SJCRH30 (cell line): Measurements from ENCODE around the gene ZCCHC17. TPM values are rescaled to one million over a fixed set of nuclear protein-coding genes. Genes with fewer than 3 reads are reported as not detected.

Source experiments
- DNase-seq, 2 experiments: peaks; one replicate each; pipeline ENCODE4 v3.0.0-alpha.2; 2015 to 2020
- H3K27ac ChIP-seq: fragments of 250-450 bp; sonication (Bioruptor Pico); 2 replicates; pipeline ENCODE4 v1.5.1; 2020; ENCODE audit warnings: mild to moderate bottlenecking, moderate library complexity
- H3K27me3 ChIP-seq: fragments of 250-450 bp; sonication (Bioruptor Pico); 2 replicates; pipeline ENCODE4 v1.5.1; 2020; ENCODE audit warnings: mild to moderate bottlenecking, moderate library complexity
- H3K36me3 ChIP-seq: fragments of 250-450 bp; sonication (Bioruptor Pico); 2 replicates; pipeline ENCODE4 v1.5.1; 2020; ENCODE audit warnings: mild to moderate bottlenecking, moderate library complexity
- H3K4me1 ChIP-seq: fragments of 250-450 bp; sonication (Bioruptor Pico); 2 replicates; pipeline ENCODE4 v1.5.1; 2020; ENCODE audit warnings: mild to moderate bottlenecking, moderate library complexity
- H3K4me3 ChIP-seq: fragments of 250-450 bp; sonication (Bioruptor Pico); 2 replicates; pipeline ENCODE4 v1.5.1; 2020; ENCODE audit warnings: mild to moderate bottlenecking, moderate library complexity
- H3K9me3 ChIP-seq: fragments of 250-450 bp; sonication (Bioruptor Pico); replicated peaks from 2 replicates; pipeline ENCODE4 v1.5.1; 2020; ENCODE audit warnings: mild to moderate bottlenecking, moderate library complexity
- total RNA-seq: library from RNA; depleted of rRNA; stranded (reverse); fragments of >200 nt; shearing (Covaris generic); gene quantifications from 2 replicates; pipeline ENCODE4 v1.2.3, GENCODE V29; 2014

Gene ZCCHC17
- total RNA-seq, 1 experiment from 2014 or later = 44.9 TPM

GRCh38 chr1:31289021-31289420 is 7.8 kb upstream of the ZCCHC17 start:
- DNase-seq = no peak
- Histone ChIP-seq H3K27ac (no peak overlapping the region), H3K9me3 (no peaks in the 10 kb centered on the region), H3K27me3 (no peaks in the 10 kb centered on the region), H3K4me3 (no peak overlapping the region), H3K4me1 (no peaks in the 10 kb centered on the region), H3K36me3 (peaks cover 88% of the 10 kb centered on the region)

DNA sequence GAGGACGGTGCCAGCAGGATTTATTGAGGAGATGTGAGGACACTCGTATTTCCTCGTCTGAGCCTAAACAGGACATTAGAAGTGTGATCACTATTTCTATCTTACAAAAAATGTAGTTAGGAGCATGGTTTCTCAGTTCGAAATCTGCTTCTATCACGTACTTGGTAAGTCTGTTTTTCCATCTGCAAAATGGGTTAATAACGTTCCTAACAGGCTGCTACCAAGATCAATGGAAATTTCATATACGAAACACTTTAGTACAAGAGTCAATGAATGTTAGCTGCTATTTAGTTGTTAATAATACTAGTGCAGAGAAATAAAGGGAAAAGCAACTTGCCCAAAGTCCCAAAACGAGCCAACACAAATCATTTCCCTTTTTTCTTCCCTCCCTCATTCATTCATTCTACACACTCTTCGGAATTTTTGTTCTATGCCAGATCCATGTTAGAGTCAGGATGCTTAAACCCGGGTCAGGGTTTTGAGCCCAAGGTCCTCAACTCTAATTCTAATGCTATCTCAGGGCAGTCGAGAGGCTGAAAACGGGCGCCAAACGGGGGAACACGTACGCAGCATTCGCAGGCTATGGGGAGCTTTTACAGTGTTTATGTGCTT is 852 bp upstream of the ZCCHC17 start:
- no peak for DNase-seq
- Histone ChIP-seq H3K4me1 (peaks cover 5% of the 10 kb centered on the region), H3K36me3 (peaks cover 38% of the 10 kb centered on the region), H3K4me3 (peak overlapping the region; percentile 87), H3K9me3 (no peaks in the 10 kb centered on the region), H3K27me3 (no peaks in the 10 kb centered on the region), H3K27ac (peak overlapping the region; percentile 72)

- H3K27me3 ChIP-seq = no peaks in the 10 kb centered on the region
- peaks cover 24% of the 10 kb centered on the region for H3K36me3 ChIP-seq
- H3K9me3 ChIP-seq = no peaks in the 10 kb centered on the region
- DNase-seq = peak in 1 of 2 experiments; percentile 12
- H3K4me1 ChIP-seq = peaks cover 5% of the 10 kb centered on the region
- peak overlapping the region; percentile 47 for H3K27ac ChIP-seq
- H3K4me3 ChIP-seq = peak overlapping the region; percentile 87
Measured at GRCh38 chr1:31297277-31298247, 730 bp downstream of the ZCCHC17 start.

- Histone ChIP-seq H3K4me1 (peaks cover 5% of the 10 kb centered on the region), H3K4me3 (no peak overlapping the region), H3K27me3 (no peaks in the 10 kb centered on the region), H3K27ac (no peak overlapping the region), H3K36me3 (peaks cover 6% of the 10 kb centered on the region; the same call in 1 of the 2 replicates), H3K9me3 (no peaks in the 10 kb centered on the region)
- no peak for DNase-seq
Measured at GRCh38 chr1:31299365-31299764, 2.5 kb downstream of the ZCCHC17 start.

DNA sequence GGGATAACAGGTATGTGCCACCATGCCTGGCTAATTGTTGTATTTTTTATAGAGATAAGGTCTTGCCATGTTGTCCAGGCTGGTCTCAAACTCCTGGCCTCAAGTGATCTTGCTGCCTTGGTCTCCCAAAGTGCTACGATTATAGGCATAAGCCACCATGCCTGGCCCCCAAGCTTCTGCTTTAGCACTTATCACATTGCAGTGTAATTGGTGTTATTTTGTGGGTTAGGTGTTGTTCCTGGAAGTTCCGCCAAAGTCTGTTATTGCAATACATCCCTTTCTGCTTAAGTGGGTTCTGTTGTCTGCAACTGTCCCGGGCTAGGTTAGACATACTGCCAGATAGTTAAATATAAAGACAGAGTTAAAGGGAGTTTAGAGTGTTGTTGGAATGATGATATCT is 3.4 kb downstream of the ZCCHC17 start:
- peaks cover 5% of the 10 kb centered on the region for H3K4me1 ChIP-seq
- no peak overlapping the region for H3K27ac ChIP-seq
- H3K9me3 ChIP-seq = no peaks in the 10 kb centered on the region
- no peak for DNase-seq
- H3K4me3 ChIP-seq = no peak overlapping the region
- no peaks in the 10 kb centered on the region for H3K36me3 ChIP-seq
- H3K27me3 ChIP-seq = no peaks in the 10 kb centered on the region

GRCh38 chr1:31302709-31303441 is 6.0 kb downstream of the ZCCHC17 start:
- Histone ChIP-seq H3K4me3 (no peak overlapping the region), H3K4me1 (no peaks in the 10 kb centered on the region; the same call in 1 of the 2 replicates), H3K27ac (no peak overlapping the region), H3K9me3 (no peaks in the 10 kb centered on the region), H3K36me3 (no peaks in the 10 kb centered on the region), H3K27me3 (no peaks in the 10 kb centered on the region)
- DNase-seq = no peak

- H3K27ac ChIP-seq = no peak overlapping the region
- no peaks in the 10 kb centered on the region for H3K27me3 ChIP-seq
- peaks cover 13% of the 10 kb centered on the region for H3K36me3 ChIP-seq
- no peak for DNase-seq
- H3K4me1 ChIP-seq = no peaks in the 10 kb centered on the region
- H3K9me3 ChIP-seq = no peaks in the 10 kb centered on the region
- no peak overlapping the region for H3K4me3 ChIP-seq
Measured at GRCh38 chr1:31306278-31306677, 9.4 kb downstream of the ZCCHC17 start.

DNA sequence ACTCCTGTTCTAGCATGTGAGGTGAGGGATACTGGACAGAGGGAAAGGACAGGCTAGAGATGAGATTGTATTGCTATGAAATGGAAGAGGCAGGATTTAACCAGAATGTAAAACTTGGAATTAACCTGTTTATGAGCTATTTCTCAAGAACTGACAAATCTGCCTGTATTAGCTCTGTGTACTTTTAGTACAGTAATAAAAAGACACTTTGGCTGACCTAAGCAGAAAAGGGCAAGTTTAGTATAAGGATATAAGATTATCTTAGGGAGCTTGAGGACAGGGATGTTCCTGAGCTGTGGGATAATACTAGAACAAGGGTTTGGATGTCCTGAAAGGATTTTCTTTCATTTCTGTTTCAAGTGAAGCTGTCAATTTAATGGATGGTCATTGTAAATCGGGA is 11.2 kb downstream of the ZCCHC17 start:
- H3K36me3 ChIP-seq = peaks cover 28% of the 10 kb centered on the region
- no peaks in the 10 kb centered on the region for H3K9me3 ChIP-seq
- H3K27ac ChIP-seq = no peak overlapping the region
- no peaks in the 10 kb centered on the region for H3K27me3 ChIP-seq
- no peak for DNase-seq
- H3K4me1 ChIP-seq = no peaks in the 10 kb centered on the region
- no peak overlapping the region for H3K4me3 ChIP-seq

DNA sequence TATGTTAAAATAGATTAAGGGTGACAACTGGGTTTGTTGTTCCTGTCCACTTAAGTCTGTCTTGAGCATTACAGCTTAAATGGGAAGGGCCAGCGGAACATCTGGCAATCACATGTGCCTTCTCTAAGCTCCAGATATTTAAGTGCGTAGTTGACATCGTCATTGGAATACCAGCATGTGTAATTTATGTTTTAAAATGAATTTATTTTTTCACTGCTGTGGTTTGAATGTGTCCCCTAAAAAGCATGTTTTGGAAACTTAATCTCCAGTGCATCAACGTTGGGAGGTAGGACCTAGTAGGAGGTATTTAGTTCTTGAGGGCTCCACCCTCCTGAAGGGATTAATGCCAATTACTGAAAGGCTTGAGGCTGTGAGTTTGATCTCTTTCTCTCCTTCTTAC is 13.4 kb downstream of the ZCCHC17 start:
- H3K9me3 ChIP-seq = no peaks in the 10 kb centered on the region
- no peak for DNase-seq
- H3K36me3 ChIP-seq = peaks cover 41% of the 10 kb centered on the region
- H3K4me3 ChIP-seq = no peak overlapping the region
- H3K27ac ChIP-seq = no peak overlapping the region
- H3K27me3 ChIP-seq = no peaks in the 10 kb centered on the region
- no peaks in the 10 kb centered on the region for H3K4me1 ChIP-seq

DNA sequence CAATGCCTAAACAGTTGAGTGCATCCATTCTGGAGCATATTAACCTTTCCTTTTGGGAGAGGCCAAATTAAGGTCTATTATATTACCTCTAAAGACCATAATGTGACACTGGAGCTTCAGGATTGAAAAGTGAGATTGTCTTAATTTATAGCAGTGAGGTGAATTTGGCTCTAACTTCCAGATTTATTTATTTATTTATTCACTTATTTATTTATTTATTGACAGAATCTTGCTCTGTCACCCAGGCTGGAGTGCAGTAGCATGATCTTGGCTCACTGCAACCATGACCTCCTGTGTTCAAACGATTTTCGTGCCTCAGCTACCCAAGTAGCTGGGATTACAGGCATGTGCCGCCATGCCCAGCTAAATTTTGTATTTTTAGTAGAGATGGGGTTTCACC is 19.1 kb downstream of the ZCCHC17 start:
- no peak overlapping the region for H3K4me3 ChIP-seq
- H3K4me1 ChIP-seq = no peaks in the 10 kb centered on the region
- no peak for DNase-seq
- no peaks in the 10 kb centered on the region for H3K27me3 ChIP-seq
- no peaks in the 10 kb centered on the region for H3K9me3 ChIP-seq
- peaks cover 64% of the 10 kb centered on the region for H3K36me3 ChIP-seq
- H3K27ac ChIP-seq = no peak overlapping the region

DNA sequence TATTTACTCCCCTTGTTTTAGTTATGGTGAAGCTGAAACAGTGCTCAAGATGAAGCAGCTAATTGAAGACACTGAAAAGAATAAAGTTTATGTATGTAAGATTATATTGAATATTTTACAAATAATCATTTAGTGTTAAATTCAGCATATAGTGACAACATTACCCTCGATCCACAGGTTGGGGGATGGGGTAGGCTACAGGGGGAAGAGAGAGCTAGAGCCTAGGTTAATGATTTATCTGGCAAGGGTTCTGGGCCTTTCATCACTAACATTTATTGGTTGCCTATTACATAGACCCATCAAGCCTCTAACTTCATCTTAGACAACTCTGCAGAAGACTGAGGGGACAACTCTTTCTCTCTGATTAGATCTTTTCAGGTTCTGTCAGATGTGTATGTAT is 21.3 kb downstream of the ZCCHC17 start:
- Histone ChIP-seq H3K4me1 (no peaks in the 10 kb centered on the region), H3K36me3 (peaks cover 47% of the 10 kb centered on the region), H3K27me3 (no peaks in the 10 kb centered on the region), H3K27ac (no peak overlapping the region), H3K9me3 (no peaks in the 10 kb centered on the region), H3K4me3 (no peak overlapping the region)
- DNase-seq = no peak

DNA sequence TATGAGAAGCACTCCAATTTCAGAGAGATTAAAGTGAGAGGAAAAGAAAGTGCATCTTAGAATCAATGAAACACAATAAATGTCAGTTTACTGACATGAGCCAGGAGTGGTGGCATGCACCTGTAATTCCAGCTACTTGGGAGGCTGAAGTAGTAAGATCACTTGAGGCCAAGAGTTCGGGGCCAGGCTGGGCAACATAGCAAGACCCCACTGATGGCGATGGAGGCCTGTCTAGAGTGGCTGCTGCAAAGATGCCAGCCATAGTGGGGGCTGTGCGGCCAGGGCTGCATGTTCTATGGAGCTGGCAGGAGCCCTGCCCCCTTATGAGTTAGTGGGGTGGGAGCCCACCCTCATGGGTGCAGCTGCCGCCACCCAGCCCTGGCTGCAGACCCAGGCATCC is 27.3 kb downstream of the ZCCHC17 start:
- H3K4me1 ChIP-seq = no peaks in the 10 kb centered on the region
- H3K27ac ChIP-seq = no peak overlapping the region
- no peaks in the 10 kb centered on the region for H3K27me3 ChIP-seq
- no peak overlapping the region for H3K4me3 ChIP-seq
- DNase-seq = no peak
- H3K36me3 ChIP-seq = peaks cover 15% of the 10 kb centered on the region
- no peaks in the 10 kb centered on the region for H3K9me3 ChIP-seq

DNA sequence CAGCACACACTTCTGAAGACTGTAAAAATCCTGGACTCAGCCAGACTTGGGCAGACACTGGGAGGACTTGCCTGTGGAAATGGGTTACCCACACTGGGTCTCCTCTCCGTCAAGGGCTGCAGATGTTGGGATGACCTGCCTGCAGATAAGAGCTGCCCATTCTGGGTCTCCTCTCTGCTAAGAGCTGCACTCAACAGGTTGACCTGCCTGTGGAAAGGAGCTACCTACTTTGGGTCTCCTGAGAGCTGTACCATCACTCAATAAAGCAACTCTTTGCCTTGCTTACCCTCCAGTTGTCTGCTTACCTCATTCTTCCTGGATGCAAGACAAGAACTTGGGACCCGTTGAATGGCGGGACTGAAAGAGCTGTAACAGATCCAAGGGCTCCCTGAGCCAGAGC is 28.2 kb downstream of the ZCCHC17 start:
- H3K36me3 ChIP-seq = peaks cover 11% of the 10 kb centered on the region
- no peak overlapping the region for H3K4me3 ChIP-seq
- H3K27ac ChIP-seq = no peak overlapping the region
- no peaks in the 10 kb centered on the region for H3K27me3 ChIP-seq
- no peaks in the 10 kb centered on the region for H3K9me3 ChIP-seq
- no peak for DNase-seq
- no peaks in the 10 kb centered on the region for H3K4me1 ChIP-seq

DNA sequence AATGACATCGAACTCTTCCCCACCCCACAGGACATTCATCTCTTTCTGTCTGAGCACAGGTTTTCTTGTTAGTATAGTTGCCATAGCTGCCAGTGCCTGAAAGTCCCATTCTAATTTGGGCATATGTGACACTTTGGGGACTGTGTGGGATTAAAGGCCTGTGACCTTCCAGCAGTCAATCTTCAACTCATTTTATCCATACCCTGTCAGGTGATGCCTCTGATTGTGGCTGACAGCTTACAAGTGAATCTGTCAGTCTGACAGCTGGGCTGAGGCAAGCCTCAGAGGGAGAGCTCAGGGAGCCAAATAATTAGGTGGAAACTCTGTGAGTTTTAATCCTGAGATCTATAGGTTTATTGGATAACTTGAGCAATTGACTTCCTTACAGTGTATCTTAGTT is 29.6 kb downstream of the ZCCHC17 start:
- DNase-seq = no peak
- Histone ChIP-seq H3K4me3 (no peak overlapping the region), H3K27ac (no peak overlapping the region), H3K9me3 (no peaks in the 10 kb centered on the region), H3K36me3 (peaks cover 6% of the 10 kb centered on the region; the same call in 1 of the 2 replicates), H3K4me1 (no peaks in the 10 kb centered on the region), H3K27me3 (no peaks in the 10 kb centered on the region)

DNA sequence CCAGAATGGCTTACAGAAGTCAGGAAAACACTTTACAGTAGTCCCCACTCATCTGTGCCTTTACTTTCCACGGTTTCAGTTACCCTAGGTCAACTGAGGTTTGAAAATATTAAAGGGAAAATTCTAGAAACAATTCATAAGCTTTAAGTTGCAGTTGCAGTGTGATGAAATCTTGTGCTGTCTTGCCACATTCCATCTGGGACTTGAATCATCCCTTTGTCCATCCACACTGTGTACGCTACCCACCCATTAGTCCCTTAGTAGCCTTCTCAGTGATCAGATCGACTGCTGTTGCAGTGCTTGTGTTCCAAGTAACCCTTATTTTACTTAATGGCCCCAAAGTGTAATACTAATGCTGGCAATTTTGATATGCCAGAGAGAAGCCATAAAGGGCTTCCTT is 30.5 kb downstream of the ZCCHC17 start:
- Histone ChIP-seq H3K36me3 (peaks cover 4% of the 10 kb centered on the region), H3K4me1 (no peaks in the 10 kb centered on the region)
- DNase-seq = no peak

More for the DNA sequence above, 30.5 kb downstream of the ZCCHC17 start:
- Histone ChIP-seq H3K4me3 (no peak overlapping the region), H3K9me3 (no peaks in the 10 kb centered on the region), H3K27ac (no peak overlapping the region), H3K27me3 (no peaks in the 10 kb centered on the region)
